Measurements from ENCODE around the gene SOHLH2.

The SOHLH2 gene

DNA sequence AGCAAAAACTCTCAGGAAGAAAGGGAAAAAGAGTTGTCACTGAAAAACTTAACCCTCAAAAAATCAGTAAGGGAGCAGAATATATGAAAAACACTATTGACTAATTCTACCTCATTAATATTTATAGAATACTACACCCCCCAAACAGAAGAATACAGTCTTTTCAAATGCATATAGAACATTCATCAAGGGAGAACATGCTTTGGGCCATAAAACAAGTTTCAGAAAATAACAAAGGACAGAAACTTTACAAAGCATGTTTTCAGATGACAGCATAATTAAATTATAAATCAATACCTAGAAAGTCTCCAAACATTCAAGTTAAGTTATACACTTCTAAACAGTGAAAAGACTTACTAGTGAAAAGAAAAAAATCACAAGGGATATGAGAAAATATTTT is 30.5 kb downstream of the SOHLH2 start:
- no peak for DNase-seq (ENCODE audit: low read depth in 2 of 2)

DNA sequence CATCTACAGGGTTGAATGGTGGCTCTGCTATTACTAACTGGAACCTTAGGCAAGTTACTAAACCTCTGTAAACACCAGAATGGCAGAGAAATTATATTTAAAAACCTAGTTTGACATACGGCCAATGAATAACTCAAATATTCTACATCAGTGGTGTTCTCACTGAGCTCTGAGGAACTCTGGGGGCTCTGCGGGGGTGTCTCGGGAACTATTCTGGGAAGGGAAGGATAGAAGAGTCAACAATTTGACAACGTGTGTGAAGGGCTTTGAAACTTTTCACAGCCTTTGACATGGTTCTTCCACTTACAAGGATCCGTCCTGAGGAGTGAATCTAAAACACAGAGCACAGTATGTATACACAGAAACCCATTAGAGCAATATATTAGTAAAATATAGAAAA is 38.7 kb downstream of the SOHLH2 start:
- no peak for DNase-seq (ENCODE audit: low read depth in 2 of 2)

DNA sequence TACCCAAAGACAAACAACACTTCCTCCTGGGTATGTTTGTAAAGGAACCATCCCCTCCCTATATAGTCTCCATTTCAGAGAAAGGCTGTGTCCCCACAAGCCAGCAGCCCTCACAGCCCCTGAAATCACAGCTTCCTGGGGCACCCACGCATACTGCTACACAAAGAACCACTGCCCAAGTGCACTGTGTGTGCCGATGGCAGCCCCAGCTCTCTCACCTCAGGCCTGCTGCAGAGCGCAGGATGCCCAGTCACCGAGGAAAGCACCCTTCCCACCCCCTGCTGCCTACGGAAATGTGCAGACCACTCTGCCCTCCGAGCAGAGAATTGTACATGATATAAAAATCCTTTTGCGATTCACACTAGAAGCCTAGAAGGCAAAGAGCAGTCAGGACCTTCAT is 39.4 kb downstream of the SOHLH2 start:
- no peak for DNase-seq (ENCODE audit: low read depth in 2 of 2)

DNA sequence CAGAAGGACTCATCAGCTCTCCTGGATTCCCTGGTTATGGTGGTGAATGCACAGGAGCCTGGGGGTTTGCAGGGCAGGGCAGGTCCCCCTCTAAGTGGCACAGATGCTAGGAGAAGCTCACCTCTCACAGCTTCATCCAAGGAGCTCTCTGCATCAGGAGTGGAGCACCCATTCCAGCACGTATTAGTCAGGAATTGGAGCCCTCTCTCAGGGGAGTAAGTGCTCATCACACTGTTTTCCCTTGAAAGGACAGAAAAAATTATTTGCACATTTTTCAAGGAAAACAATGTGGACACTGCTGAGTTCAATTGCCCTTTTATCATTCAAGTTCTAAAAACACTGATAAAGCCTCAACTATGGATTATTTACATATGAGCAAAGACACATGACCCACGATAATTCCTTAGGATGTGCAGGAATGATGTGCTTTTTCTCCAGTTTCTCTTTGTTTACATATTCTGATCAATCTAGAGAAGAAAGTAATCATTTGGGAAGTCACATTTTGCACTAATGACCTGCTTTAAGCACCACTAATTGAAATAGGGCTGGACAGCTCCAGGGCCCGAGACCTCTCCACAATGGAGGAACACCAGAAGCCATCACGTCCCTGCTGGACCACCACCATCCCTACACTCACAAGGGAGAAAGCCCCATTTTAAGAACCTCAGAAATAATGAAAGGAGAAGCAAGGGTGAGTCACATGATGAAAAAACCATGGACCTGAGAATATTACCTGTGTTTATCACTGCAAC is 40.6 kb downstream of the SOHLH2 start:
- no peak for DNase-seq (ENCODE audit: low read depth in 2 of 2)

DNA sequence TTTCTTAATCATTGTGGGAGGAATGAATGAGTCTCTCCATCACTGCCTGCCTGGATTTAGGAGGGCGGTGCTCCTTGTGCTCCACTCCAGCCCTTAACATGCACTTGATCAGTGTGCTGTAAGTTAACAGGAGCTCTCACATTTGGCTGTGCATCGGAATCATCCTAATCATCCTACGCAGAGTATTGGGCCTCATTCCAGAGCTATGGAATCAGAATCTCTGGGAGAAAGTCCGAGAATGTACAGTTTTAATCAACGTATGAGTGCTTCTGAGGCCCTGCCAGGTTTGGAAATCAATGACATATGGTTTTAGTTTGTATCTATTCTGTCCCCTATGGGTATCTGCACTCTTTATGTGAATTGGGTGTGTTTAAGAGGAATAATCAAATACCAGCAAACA is 48.3 kb downstream of the SOHLH2 start:
- no peak for DNase-seq (ENCODE audit: low read depth in 2 of 2)

DNA sequence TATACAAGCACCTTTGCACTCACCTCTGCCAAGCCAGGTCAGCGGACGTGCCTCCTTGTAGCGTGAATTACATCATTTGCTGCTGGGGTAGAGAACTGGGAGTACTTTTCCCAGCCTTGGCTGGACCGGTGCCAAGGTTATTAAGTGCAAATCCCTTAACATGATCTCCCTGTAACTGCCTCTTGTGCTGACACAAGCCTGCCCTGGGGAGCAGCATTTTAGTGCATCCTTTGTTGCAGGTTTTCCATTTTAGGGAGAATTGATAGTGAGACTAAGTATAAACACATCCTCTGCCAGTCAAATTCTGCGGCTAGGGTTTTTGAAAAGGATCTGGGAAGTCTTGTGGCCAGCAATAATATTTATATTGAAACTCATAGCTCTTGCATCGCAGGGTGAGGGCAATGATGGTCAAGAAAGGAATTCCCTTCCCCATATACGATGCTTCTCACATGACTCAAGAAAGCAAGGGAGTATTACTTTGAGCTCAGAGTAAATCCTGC is 50.5 kb downstream of the SOHLH2 start:
- DNase-seq (ENCODE audit: low read depth in 2 of 2) = no peak

DNA sequence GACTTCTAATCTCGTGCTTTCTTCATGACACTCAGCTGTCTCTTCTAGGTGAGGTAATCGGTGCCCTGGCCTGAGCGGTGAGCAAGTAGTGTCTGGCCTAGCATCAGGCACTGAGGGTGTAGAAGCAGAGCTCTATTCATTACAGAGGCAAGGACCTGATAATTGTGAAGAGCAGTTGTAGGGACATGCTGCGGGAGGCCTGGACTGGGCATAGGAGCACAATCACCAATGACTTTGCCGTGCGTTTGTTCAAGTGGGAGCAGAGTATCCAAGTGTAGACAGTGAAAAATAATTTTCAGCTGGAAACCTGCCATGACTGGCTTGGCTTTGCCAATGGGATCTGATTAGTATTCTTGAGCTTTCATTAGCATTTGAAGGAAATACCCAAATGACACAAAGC is 51.1 kb downstream of the SOHLH2 start:
- DNase-seq (ENCODE audit: low read depth in 2 of 2) = no peak

DNA sequence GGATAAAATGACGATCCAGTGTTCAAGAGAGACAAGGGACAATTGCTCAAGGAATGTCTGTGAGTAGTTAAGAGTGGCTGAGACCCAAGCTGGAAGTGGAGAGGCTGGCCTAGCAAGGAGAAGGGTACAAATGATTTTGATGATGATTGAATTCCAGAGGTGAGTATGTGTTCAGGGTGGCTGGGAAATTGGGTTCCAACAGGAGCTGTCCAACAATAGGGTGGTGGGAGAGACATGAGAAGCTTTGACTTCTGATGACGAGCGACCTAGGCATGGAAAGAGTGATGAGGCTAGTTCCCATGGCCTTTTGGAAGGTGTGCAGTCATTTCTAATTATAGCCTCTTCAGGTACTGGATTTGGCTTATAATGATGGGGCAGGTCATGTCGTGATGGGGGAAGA is 54.1 kb downstream of the SOHLH2 start:
- no peak for DNase-seq (ENCODE audit: low read depth in 2 of 2)

DNA sequence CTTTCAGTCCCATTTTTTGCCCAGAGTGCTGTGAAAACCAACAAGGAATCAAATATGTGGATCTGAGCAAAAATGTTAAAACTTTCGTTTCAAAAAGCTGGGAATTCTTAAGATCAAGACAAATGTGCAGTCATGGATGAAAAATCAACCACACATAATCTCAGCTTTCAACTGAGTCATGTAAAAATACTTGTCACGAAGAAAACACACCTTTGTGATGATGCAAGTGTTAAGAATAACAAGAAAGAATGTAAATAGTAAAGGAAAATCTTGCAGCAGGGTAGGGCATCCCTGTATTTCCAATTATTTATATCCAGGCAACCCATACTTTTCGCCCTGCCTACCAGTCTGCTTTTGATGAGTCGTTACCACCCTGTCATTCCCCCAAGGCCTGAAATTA is 55.7 kb downstream of the SOHLH2 start:
- DNase-seq (ENCODE audit: low read depth in 2 of 2) = no peak

DNA sequence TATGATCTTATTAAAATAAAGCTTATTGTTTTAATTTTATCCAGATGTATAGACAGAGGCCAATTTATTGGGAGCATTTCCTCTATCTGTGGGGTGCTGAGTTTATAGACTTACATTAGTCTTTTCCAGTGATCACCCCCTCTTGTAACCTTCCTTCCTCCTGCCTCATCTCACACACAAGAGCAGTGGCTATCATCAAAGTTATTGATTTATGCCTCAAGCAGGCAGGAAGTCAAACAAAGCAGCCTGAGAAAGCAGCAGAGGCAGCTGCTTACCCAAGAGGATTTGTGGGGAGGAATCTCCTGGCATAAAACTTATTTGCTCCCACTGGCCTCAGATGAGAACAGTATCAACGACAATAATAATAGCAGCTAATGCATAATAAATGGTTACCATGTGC is 56.9 kb downstream of the SOHLH2 start:
- DNase-seq (ENCODE audit: low read depth in 2 of 2) = no peak

DNA sequence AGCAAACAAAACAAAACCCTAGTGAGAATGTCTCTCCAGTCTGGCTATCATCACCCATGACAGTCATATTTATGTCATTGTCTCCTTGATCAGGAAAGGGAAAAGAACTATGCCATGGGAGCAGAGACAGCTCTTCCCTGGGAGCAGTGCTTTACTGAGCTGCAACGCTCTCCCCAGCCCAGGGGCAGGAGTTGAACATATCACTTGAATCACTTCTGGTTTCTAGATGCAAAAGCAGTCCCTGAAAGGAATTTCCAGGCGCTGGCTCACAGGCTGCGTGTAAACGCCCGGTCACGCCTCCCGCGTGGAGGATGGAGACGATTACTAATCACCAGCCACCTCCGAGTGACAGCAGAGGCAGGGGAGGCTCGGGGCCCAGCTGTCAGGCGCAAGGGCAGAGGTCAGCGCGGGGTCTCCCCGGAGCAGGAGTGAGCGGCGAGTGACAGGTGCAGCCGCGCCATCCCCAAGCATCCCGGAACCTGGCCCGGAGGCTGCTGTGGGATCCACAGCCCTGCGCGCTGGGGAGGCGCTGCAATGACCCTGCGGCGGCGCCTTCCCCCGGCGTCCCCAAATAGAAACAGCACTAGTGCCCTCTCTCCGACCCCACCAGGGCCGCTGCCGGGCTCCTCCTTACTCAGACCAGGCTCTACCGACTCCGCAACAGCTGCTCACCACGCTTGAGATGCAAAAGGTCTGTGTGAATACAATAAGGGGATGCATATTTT is 59.6 kb downstream of the SOHLH2 start:
- DNase-seq (ENCODE audit: low read depth in 2 of 2) = no peak

DNA sequence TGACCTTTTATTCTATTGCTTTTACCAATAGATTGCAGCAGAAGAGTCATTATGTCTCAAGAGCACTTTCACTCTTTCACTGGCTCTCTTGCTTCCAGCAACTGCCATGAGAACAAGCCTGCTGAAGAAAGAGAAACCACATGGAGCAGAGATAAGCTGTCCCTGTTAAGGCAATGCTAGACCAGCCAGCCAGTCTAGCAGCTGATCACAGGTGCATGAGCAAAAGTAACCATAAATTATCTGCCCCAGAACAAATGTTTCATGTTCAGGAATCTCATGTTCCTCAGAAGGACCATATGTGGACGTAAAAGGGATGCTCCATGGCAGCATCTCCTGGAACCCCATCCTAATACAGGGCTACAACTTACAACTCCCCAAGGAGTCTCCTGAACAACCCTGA is 62.8 kb downstream of the SOHLH2 start:
- DNase-seq (ENCODE audit: low read depth in 2 of 2) = no peak

DNA sequence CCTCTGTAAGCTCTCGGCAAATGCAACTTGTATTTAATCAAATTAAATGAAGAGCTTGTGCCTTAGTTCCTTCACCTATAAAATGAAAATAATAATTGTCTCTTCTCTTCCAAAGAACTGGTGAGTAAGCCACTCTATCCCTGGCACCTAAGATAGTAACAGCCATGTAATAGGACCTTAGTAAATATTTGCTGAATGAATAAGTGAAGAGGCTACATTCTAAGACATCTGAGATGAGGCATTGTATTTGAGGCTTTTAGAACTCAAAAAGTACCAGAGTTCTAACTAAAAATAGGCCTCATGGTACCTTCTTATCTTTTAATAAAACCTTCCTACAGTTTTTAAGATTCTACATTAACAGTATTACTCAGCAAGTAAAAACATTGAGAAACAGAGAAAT is 65.9 kb downstream of the SOHLH2 start:
- no peak for DNase-seq (ENCODE audit: low read depth in 2 of 2)

DNA sequence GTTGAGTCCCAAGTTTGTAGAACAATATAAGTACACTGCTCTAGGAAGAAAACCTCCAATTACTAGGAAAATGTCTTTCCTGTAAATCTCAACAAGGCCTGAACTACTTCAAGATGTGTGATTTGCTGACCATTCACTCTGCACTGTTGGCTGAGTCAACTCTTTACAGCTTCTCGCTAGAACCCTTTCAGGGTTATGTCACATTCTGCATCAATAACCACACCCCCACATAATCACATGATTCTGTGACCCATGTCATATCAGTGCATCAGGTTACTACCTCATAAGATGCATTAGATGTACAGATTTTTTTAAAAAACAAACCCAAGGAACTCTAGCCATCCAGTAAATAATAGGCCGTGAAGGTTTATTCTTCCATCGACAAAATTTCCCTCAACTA is 67.0 kb downstream of the SOHLH2 start:
- DNase-seq (ENCODE audit: low read depth in 2 of 2) = no peak

DNA sequence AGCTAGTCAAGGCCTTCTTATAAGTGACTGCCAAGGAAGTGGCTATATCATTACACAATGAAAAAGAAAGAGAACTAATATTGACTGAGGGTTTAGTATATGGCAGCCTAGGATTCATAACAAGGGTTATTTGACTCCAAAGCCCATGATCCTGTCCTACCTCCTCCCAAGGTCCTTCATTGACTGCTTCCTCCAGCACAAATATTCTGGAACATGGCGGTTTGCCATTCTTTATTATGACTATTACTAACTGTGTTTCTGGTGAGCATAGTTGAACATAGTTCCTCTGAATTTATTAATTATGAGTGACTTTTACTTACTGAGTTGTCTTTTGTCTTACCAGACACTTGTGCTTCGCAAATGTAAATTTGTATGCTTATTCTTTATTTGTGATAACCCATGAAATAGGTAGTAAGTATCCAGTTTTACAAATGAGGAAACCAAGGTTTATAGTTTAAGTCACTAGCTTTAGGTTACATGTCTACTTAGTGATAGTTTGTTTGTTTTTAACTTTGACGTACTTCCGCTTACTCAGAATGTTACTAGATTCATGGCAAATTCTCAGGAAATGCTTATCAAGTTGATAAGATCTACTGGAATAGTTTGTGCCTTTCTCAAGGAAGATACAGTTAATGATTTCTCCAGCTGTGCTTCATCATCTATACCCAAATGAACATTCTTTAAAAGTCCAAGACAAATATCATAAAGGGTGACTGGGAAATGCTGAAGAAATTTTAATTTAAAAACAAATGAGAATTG is 67.7 kb downstream of the SOHLH2 start:
- no peak for DNase-seq (ENCODE audit: low read depth in 2 of 2)

DNA sequence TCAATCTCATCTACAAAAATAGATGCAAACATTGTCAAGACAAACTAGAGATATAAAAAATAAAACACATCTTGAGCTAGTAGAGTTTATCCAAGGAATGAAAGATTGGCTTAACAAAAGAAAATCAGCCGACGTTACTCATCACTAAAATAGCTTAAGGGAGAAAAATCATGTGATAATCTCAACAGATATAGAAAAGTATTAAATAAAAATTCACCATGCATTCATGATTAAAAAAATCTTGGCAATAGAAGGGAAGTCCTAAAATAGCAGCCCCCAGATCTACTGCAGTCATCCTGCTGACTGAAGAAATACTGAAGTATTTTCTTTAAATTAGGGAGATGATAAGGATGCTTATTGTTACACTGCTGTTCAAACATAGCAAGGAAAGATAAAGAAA is 70.6 kb downstream of the SOHLH2 start:
- DNase-seq (ENCODE audit: low read depth in 2 of 2) = no peak

DNA sequence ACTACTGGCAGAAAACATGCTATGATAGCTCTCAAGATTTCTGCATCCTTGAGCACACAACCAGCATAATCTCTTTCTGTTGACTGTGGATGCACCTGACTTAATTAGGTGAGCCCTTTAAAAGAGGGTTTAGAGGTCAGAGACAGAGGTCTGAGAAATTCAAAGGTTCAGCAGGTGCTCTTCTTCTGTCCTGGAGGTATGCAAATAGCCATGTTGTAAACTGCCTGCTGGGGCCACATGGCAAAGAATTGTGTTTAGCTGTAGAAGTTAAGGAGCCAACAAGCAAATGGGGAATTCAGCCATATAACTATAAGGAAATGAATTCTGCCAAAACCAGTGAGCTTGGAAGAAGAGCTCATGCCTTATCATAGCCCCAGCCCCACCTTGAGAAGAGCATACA is 71.6 kb downstream of the SOHLH2 start:
- no peak for DNase-seq (ENCODE audit: low read depth in 2 of 2)

DNA sequence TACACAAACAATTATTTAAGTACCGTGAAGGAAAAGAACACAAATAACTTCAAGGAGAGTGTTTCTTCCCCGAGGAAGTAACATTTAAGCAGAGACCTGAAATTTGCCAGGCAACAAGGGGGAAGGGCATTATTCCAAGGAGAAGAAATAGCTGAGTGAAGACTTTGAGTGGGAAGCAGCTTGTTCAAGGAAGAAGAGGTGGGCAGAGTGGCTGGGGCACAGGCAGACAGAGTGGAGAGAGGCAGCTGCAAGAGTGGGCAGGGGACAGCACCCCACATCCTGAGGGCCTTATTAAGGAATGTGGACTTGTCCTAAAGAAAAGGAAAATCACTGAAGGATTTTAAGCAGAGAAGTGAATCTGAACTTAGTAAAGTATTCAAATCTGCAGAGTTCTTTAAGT is 78.5 kb downstream of the SOHLH2 start:
- DNase-seq (ENCODE audit: low read depth in 2 of 2) = no peak

DNA sequence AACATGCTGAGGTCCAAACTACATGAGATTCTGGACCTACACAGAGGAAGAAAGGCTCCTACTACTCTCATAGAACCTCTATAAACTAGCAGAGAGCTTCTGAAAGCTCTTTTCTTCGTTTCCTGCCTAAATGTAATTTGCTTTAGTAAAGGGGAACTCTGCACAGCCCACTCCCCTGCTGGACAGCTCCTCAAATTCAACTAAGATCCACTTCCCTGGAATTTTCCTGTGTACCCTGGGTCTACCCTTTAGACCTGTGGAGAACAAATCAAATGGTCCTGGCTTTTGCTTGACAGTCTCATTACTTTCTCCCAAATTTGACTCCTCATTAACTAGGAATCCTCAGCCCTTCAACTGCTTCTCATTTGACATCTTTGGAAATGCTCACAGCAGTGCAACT is 79.7 kb downstream of the SOHLH2 start:
- DNase-seq (ENCODE audit: low read depth in 2 of 2) = no peak

DNA sequence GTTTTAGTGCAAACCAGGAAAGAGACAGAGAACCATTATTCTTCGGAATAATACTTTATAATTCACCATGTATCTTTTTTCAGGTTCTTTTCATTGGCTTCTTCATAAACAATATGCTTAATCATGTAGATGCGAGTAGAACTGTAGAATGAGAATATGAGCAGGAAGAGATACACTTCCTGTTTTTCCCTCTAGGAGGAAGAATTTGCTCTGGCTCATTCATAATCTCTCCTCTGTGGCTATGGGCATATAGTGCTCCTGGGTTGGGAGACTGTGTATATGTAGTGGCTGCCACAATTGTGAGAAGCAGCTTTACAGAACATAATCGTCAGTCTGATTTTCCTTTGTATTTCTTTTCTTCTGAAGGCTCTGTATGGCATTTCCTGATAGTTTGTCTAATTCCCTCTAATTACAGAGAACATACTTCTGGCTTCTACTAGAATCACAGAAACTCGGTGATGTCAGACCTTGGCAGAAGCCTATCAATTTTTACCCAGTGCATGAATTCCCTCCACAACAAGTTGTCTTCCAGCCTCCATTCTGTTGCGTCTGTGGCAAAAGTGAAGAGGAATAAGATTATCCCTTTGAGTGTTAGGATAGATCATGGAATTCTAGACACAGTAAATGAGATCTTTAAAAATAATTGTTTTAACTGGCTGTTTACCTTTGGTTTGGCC is 80.3 kb downstream of the SOHLH2 start:
- DNase-seq (ENCODE audit: low read depth in 2 of 2) = no peak

DNA sequence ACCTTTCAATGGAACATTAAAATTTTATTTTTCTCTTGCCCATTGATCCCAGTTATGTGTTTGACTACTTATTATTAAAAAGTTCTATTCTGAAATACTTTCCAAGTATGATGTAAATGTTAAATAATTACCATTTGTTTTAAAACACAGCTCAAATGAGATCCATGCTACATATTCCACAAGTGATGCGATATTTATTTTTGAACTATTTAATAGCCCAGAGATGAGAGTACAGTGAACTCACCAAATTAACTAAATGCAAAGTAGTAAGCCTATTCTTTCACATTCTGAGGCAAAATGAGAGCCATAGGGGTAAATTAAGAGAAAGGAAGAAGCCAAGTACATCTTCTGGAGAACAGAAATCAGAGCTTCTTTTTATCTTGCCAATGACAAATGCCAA is 82.0 kb downstream of the SOHLH2 start:
- DNase-seq (ENCODE audit: low read depth in 2 of 2) = no peak

DNA sequence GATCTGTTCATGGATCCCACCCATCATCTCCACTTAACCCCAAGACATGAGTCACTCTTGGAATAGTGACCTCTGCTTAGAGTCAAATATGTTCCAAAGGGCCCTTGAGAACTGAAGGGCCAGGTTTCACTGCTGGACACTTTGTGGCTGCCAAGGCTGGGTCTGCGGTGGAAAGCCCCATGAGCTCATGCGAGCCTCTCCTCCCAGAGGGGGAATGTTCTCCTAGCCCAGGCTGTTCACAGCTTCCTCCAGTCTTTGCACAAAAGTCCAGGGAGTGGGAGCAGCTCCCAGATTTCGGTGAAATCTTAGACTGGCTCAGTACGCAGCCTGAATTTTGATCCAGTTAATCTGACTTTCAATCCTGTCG is 82.4 kb downstream of the SOHLH2 start:
- no peak for DNase-seq (ENCODE audit: low read depth in 2 of 2)
